H1 (cell line): ENCODE data around the gene E2F8. TPM values are rescaled to one million over a fixed set of nuclear protein-coding genes. Genes with fewer than 3 reads are reported as not detected.

Experiments used
- CTCF ChIA-PET: fragments of 300-600 bp; sonication (Branson Sonifier 250); formaldehyde crosslinking; loops from one replicate; lab custom pipeline; 2021; ENCODE audit not compliant: partially characterized antibody; lab: Charles Lee
- POLR2A ChIA-PET: fragments of 300-600 bp; sonication (Branson Sonifier 250); formaldehyde crosslinking; loops from one replicate; lab custom pipeline; 2021; ENCODE audit warnings: inconsistent platforms; ENCODE audit not compliant: partially characterized antibody; lab: Charles Lee
- DNase-seq, 2 experiments: peaks; one replicate each; pipeline versions ENCODE4 v3.0.0 to v3.0.0-alpha.2; 2010 to 2022; ENCODE audit warnings: low spot score in 2 of 2, low read depth in 1 of 2, mixed read lengths in 1 of 2
- FAIRE-seq: peaks from 2 replicates; lab custom pipeline; 2011; peaks lifted over from hg19 to GRCh38; lab: Jason Lieb, UNC
- H2AFZ ChIP-seq: 2 replicates; pipeline ENCODE4 v1.8.1; 2012; ENCODE audit warnings: low read length, inconsistent platforms
- H2AK5ac ChIP-seq: 2 replicates; pipeline ENCODE4 v1.6.1; 2013; ENCODE audit warnings: low read depth, low read length
- H2BK120ac ChIP-seq: replicated peaks from 2 replicates; pipeline ENCODE3; 2013; ENCODE audit warnings: low read depth, low read length, inconsistent platforms
- H2BK12ac ChIP-seq: 2 replicates; pipeline ENCODE4 v1.6.1; 2013; ENCODE audit warnings: low read depth, low read length
- H2BK15ac ChIP-seq: 2 replicates; pipeline ENCODE4 v1.6.1; 2013; ENCODE audit warnings: low read length
- H2BK20ac ChIP-seq: 2 replicates; pipeline ENCODE4 v1.6.1; 2013; ENCODE audit warnings: low read length
- H2BK5ac ChIP-seq: 2 replicates; pipeline ENCODE4 v1.6.1; 2013; ENCODE audit warnings: low read depth, low read length
- H3K14ac ChIP-seq: 2 replicates; pipeline ENCODE4 v1.6.1; 2013; ENCODE audit warnings: inconsistent platforms; ENCODE audit not compliant: insufficient read length
- H3K18ac ChIP-seq: 2 replicates; pipeline ENCODE4 v1.6.1; 2013; ENCODE audit warnings: low read length; ENCODE audit errors: extremely low read depth
- H3K23ac ChIP-seq: 2 replicates; pipeline ENCODE4 v1.6.1; 2013; ENCODE audit warnings: inconsistent platforms; ENCODE audit not compliant: insufficient read length
- H3K23me2 ChIP-seq: 2 replicates; pipeline ENCODE4 v1.6.1; 2013; ENCODE audit warnings: low read depth, low read length
- H3K27ac ChIP-seq: 2 replicates; pipeline ENCODE4 v1.6.1; 2011; ENCODE audit warnings: low read depth, low read length, inconsistent platforms
- H3K27me3 ChIP-seq, 4 experiments: replicated peaks in 1 of 4; 1 replicate in 1 of 4; 2 replicates in 3 of 4; pipeline versions ENCODE4 v1.6.1 to v1.8.1; 2011 to 2013; ENCODE audit warnings: low read length in 3 of 4, mild to moderate bottlenecking in 3 of 4, inconsistent platforms in 2 of 4, mixed read lengths in 2 of 4, moderate library complexity in 1 of 4; ENCODE audit not compliant: control insufficient read depth in 3 of 4, insufficient read depth in 3 of 4; ENCODE audit errors: extremely low read depth in 1 of 4
- H3K36me3 ChIP-seq, 4 experiments: 2 replicates each; pipeline versions ENCODE4 v1.6.1 to v1.8.1; 2011 to 2013; ENCODE audit warnings: mild to moderate bottlenecking in 4 of 4, low read length in 3 of 4, moderate library complexity in 2 of 4, control low read depth in 1 of 4, inconsistent platforms in 1 of 4; ENCODE audit not compliant: insufficient read depth in 4 of 4, control insufficient read depth in 2 of 4
- H3K4ac ChIP-seq: replicated peaks from 2 replicates; pipeline ENCODE3; 2013; ENCODE audit warnings: low read length, low read depth, mixed read lengths, inconsistent platforms; ENCODE audit not compliant: insufficient read length
- H3K4me1 ChIP-seq, 4 experiments: replicated peaks in 1 of 4; 1 replicate in 1 of 4; 2 replicates in 3 of 4; pipeline versions ENCODE4 v1.6.1 to v1.8.1; 2011 to 2013; ENCODE audit warnings: low read length in 3 of 4, inconsistent platforms in 2 of 4, mixed read lengths in 1 of 4; ENCODE audit not compliant: insufficient read depth in 4 of 4, control insufficient read depth in 3 of 4
- H3K4me2 ChIP-seq, 2 experiments: 2 replicates each; pipeline versions ENCODE4 v1.6.1 to v1.8.1; 2011 to 2013; ENCODE audit warnings: low read depth in 2 of 2, low read length in 2 of 2, control low read depth in 1 of 2, inconsistent platforms in 1 of 2, mild to moderate bottlenecking in 1 of 2; ENCODE audit not compliant: insufficient read depth in 1 of 2
- H3K4me3 ChIP-seq, 4 experiments: fragments of 200-600, 300-600 bp in 1 of 4; sonication (generic), shearing (Covaris generic), sonication (Bioruptor Twin) in 1 of 4; 2 replicates each; pipeline versions ENCODE4 v1.5.1 to v1.8.1; 2011 to 2016; ENCODE audit warnings: low read length in 4 of 4, low read depth in 3 of 4, control low read depth in 2 of 4, inconsistent platforms in 2 of 4, mild to moderate bottlenecking in 2 of 4, mixed read lengths in 1 of 4, moderate library complexity in 1 of 4; ENCODE audit not compliant: insufficient read depth in 2 of 4; ENCODE audit errors: extremely low read depth in 1 of 4
- H3K56ac ChIP-seq: replicated peaks from 2 replicates; pipeline ENCODE3; 2013; ENCODE audit warnings: low read depth, mild to moderate bottlenecking, mixed read lengths, low read length, inconsistent platforms; ENCODE audit not compliant: insufficient read length
- H3K79me1 ChIP-seq: 2 replicates; pipeline ENCODE4 v1.6.1; 2013; ENCODE audit warnings: low read depth, low read length, control low read depth
- H3K79me2 ChIP-seq, 2 experiments: 2 replicates each; pipeline versions ENCODE4 v1.6.1 to v1.8.1; 2012 to 2013; ENCODE audit warnings: low read length in 2 of 2, mild to moderate bottlenecking in 2 of 2, inconsistent platforms in 1 of 2; ENCODE audit not compliant: insufficient read depth in 2 of 2, control insufficient read depth in 1 of 2
- H3K9ac ChIP-seq, 4 experiments: replicated peaks in 1 of 4; 1 replicate in 1 of 4; 2 replicates in 3 of 4; pipeline versions ENCODE4 v1.6.1 to v1.8.1; 2011 to 2013; ENCODE audit warnings: low read depth in 3 of 4, low read length in 3 of 4, control low read depth in 2 of 4, mild to moderate bottlenecking in 2 of 4, moderate library complexity in 2 of 4, inconsistent platforms in 1 of 4; ENCODE audit errors: extremely low read depth in 1 of 4
- H3K9me3 ChIP-seq, 2 experiments: 2 replicates each; pipeline versions ENCODE4 v1.6.1 to v1.8.1; 2012 to 2013; ENCODE audit warnings: mild to moderate bottlenecking in 2 of 2, moderate library complexity in 2 of 2, control low read depth in 1 of 2, inconsistent platforms in 1 of 2, low read depth in 1 of 2, low read length in 1 of 2, mixed read lengths in 1 of 2; ENCODE audit not compliant: insufficient read depth in 2 of 2
- H4K20me1 ChIP-seq, 2 experiments: replicated peaks in 1 of 2; 2 replicates each; pipeline versions ENCODE3 to v1.8.1; 2011 to 2013; ENCODE audit warnings: inconsistent platforms in 2 of 2, low read length in 2 of 2, mild to moderate bottlenecking in 1 of 2; ENCODE audit not compliant: insufficient read depth in 2 of 2, control insufficient read depth in 1 of 2
- H4K5ac ChIP-seq: 2 replicates; pipeline ENCODE4 v1.6.1; 2013; ENCODE audit warnings: low read length, low read depth, mixed read lengths, inconsistent platforms; ENCODE audit not compliant: insufficient read length
- H4K8ac ChIP-seq: 2 replicates; pipeline ENCODE4 v1.8.0; 2013; ENCODE audit warnings: mild to moderate bottlenecking, moderate library complexity, low read length, inconsistent platforms; ENCODE audit not compliant: insufficient read depth; ENCODE audit errors: extremely low read depth
- H4K91ac ChIP-seq: replicated peaks from 2 replicates; pipeline ENCODE3; 2013; ENCODE audit warnings: low read length, mixed read lengths, inconsistent platforms; ENCODE audit not compliant: insufficient read length
- CBX5 ChIP-seq: fragments of 300-800, 300-1000 bp; sonication (generic); IDR thresholded peaks from 2 replicates; pipeline ENCODE4 v1.7.1; 2016; ENCODE audit warnings: antibody characterized with exemption, low read length, low read depth
- CHD1 ChIP-seq: IDR thresholded peaks from 2 replicates; pipeline ENCODE4 v1.6.1; 2012; ENCODE audit warnings: low read depth, low read length, improper control_type of control experiment
- EZH2 ChIP-seq: fragments of 200-600 bp; sonication (generic); IDR thresholded peaks from 2 replicates; pipeline ENCODE4 v1.7.1; 2012; ENCODE audit warnings: low read depth, mild to moderate bottlenecking, moderate library complexity, low read length, inconsistent platforms; ENCODE audit not compliant: severe bottlenecking
- RAD21 ChIP-seq, 2 experiments: IDR thresholded peaks in 1 of 2; conservative IDR thresholded peaks in 1 of 2; 2 replicates each; pipeline ENCODE4 v1.6.1; 2011; ENCODE audit warnings: low read depth in 2 of 2, low read length in 2 of 2, improper control_type of control experiment in 1 of 2, inconsistent platforms in 1 of 2, mild to moderate bottlenecking in 1 of 2, moderate library complexity in 1 of 2
- SIN3A ChIP-seq, 2 experiments: IDR thresholded peaks in 1 of 2; conservative IDR thresholded peaks in 1 of 2; 2 replicates each; pipeline ENCODE4 v1.6.1; 2011 to 2012; ENCODE audit warnings: low read length in 2 of 2, improper control_type of control experiment in 1 of 2, low read depth in 1 of 2, mild to moderate bottlenecking in 1 of 2
- SIRT6 ChIP-seq: IDR thresholded peaks from one replicate; pipeline ENCODE4 v1.7.1; 2012; ENCODE audit warnings: low read length, inconsistent platforms
- TAF7 ChIP-seq: optimal IDR thresholded peaks from 2 replicates; pipeline ENCODE3; 2011; ENCODE audit warnings: low read depth, mild to moderate bottlenecking, inconsistent platforms, low read length, moderate library complexity, borderline replicate concordance
- WGBS, 2 experiments: shearing (Covaris generic) in 1 of 2; methylation state at CpG; one replicate each; pipeline versions ENCODE4 v1.1.6 to v1.1.7; 2013 to 2015; ENCODE audit warnings: low lambda C conversion rate in 2 of 2, mixed read lengths in 2 of 2, inconsistent platforms in 1 of 2, low coverage in 1 of 2, missing lambda C conversion rate in 1 of 2; ENCODE audit not compliant: insufficient replicate concordance in 2 of 2, insufficient coverage in 1 of 2, insufficient read length in 1 of 2; ENCODE audit errors: extremely low coverage in 1 of 2, missing lambda C conversion rate in 1 of 2; 5-methylcytosine and 5-hydroxymethylcytosine counted together
- polyA plus RNA-seq, 7 experiments: library from polyadenylated mRNA; depleted of rRNA in 3 of 7; stranded (reverse) in 5 of 7; unstranded in 2 of 7; fragments of >200 nt in 5 of 7; fragments of 200-250 nt in 2 of 7; gene quantifications; 1 replicate in 5 of 7; 2 replicates in 1 of 7; 4 replicates in 1 of 7; pipeline versions ENCODE4 v1.2.1 to v1.2.3, GENCODE V29; 2011 to 2013; ENCODE audit warnings: missing spikeins in 2 of 7, mixed read lengths in 2 of 7
- total RNA-seq: library from RNA; stranded (reverse); fragmentation: NEBNext Ultra II Directional; extraction: Animal tissue kit (Norgen Biotek cat#: 25700); gene quantifications from 2 replicates; pipeline ENCODE4 v1.2.1, GENCODE V29; 2021

The E2F8 gene
- total and polyA plus RNA-seq, 2 of the 8 experiments (the other 6 are each of a cell fraction or from before 2014, with no cell fraction given): 5.4 to 11.4 TPM

DNA sequence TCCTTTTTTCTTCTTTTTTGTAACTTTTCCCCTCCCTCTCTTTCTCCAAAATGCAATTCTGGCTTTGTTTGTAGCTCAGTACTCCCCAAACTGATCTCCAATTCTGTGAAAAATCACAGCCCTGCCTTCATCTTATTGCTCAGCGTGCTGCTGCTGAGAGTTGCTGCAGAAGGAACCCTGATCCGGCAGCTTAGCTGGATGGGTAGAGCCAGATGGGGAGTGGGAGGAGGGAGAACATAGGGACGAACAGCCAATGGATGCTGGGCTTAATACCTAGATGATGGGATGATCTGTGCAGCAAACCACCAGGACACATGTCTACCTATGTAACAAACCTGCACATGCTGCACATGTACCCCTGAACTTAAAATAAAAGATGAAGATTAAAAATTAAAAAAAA lies 47.5 kb upstream of the E2F8 start:
- no peak for DNase-seq
- Histone ChIP-seq H2BK12ac (no peak overlapping the region), H2BK5ac (no peak overlapping the region), H4K20me1 (no peaks in the 10 kb centered on the region), H4K91ac (no peak overlapping the region), H3K4me1 (no peaks in the 10 kb centered on the region), H2BK120ac (no peak overlapping the region), H3K79me1 (no peaks in the 10 kb centered on the region), H3K23ac (no peak overlapping the region), H3K4me3 (no peak overlapping the region), H2AK5ac (no peak overlapping the region), H2AFZ (no peak overlapping the region), H3K79me2 (no peaks in the 10 kb centered on the region), H3K4me2 (no peak overlapping the region), H3K56ac (no peak overlapping the region), H3K9me3 (no peaks in the 10 kb centered on the region), H3K23me2 (no peaks in the 10 kb centered on the region), H2BK15ac (no peak overlapping the region), H3K27me3 (no peaks in the 10 kb centered on the region), H3K14ac (no peak overlapping the region), H2BK20ac (no peak overlapping the region), H3K18ac (no peak overlapping the region), H3K27ac (no peak overlapping the region), H3K9ac (no peak overlapping the region), H4K8ac (no peak overlapping the region), H3K36me3 (no peaks in the 10 kb centered on the region), H3K4ac (no peak overlapping the region), H4K5ac (no peak overlapping the region)
- POLR2A ChIA-PET: no interaction called here
- no peak for FAIRE-seq
- CTCF ChIA-PET: interaction anchor here (0.7 to 1.8 kb wide), 5 partner anchors 10 to 270 kb away, joined by 3 to 5 read pairs (median 3); no protein-coding TSS in a partner anchor
- 80% methylated on average over 3 of the region's 3 CpGs; no CpG with 5 or more reads in 1 of the 2 experiments for WGBS, 2 experiments
- TF ChIP-seq CHD1 (no peak), EZH2 (no peak), RAD21 (IDR thresholded peaks at IDR 0.05 in 1 of 2, conservative IDR thresholded peaks at IDR 0.05 in 1 of 2; ENCODE audit: low read depth in 2 of 2, low read length in 2 of 2) (no peak), SIRT6 (no peak), SIN3A (conservative IDR thresholded peaks at IDR 0.05 in 1 of 2, IDR thresholded peaks at IDR 0.05 in 1 of 2; ENCODE audit: low read depth in 1 of 2, low read length in 2 of 2) (no peak), TAF7 (no peak), CBX5 (no peak)
